Liver (tissue), 9 donors: Measurements from ENCODE around the gene SLC37A4. TPM values are rescaled to one million over a fixed set of nuclear protein-coding genes. Genes with fewer than 3 reads are reported as not detected.

Experiments used
- DNase-seq: peaks from one replicate; pipeline ENCODE4 v3.0.0-alpha.2; 2017; ENCODE audit warnings: low spot score
- H3K27ac ChIP-seq, 2 donors: one replicate each; pipeline ENCODE4 v1.7.0; 2013; ENCODE audit warnings: inconsistent platforms in 2 of 2, low read length in 2 of 2, control low read depth in 1 of 2, low read depth in 1 of 2, mild to moderate bottlenecking in 1 of 2
- H3K27me3 ChIP-seq, 4 donors: one replicate each; pipeline versions ENCODE4 v1.6.1 to v1.7.0; 2013; ENCODE audit warnings: low read length in 3 of 4, inconsistent platforms in 1 of 4, mild to moderate bottlenecking in 1 of 4, moderate library complexity in 1 of 4; ENCODE audit not compliant: control insufficient read depth in 4 of 4, insufficient read depth in 4 of 4
- H3K36me3 ChIP-seq, 4 donors: one replicate each; pipeline versions ENCODE4 v1.6.1 to v1.7.0; 2013; ENCODE audit warnings: low read length in 3 of 4, mild to moderate bottlenecking in 3 of 4, low read depth in 1 of 4, moderate library complexity in 1 of 4; ENCODE audit not compliant: control insufficient read depth in 4 of 4, insufficient read depth in 3 of 4
- H3K4me1 ChIP-seq, 4 donors: one replicate each; pipeline versions ENCODE4 v1.6.1 to v1.7.0; 2013; ENCODE audit warnings: low read length in 3 of 4, mild to moderate bottlenecking in 3 of 4, moderate library complexity in 1 of 4; ENCODE audit not compliant: control insufficient read depth in 4 of 4, insufficient read depth in 4 of 4
- H3K4me3 ChIP-seq, 3 donors: one replicate each; pipeline versions ENCODE4 v1.6.1 to v1.7.0; 2013; ENCODE audit warnings: low read length in 3 of 3, control low read depth in 1 of 3, low read depth in 1 of 3, mild to moderate bottlenecking in 1 of 3
- H3K9ac ChIP-seq, 2 donors: one replicate each; pipeline ENCODE4 v1.7.0; 2013; ENCODE audit warnings: low read length in 2 of 2, mild to moderate bottlenecking in 2 of 2, moderate library complexity in 2 of 2, control low read depth in 1 of 2, low read depth in 1 of 2
- H3K9me3 ChIP-seq, 4 donors: one replicate each; pipeline versions ENCODE4 v1.6.1 to v1.7.0; 2013; ENCODE audit warnings: low read length in 3 of 4; ENCODE audit not compliant: control insufficient read depth in 4 of 4
- ATF3 ChIP-seq: IDR thresholded peaks from 2 replicates; pipeline ENCODE4 v1.6.1; 2016; ENCODE audit warnings: antibody characterized with exemption
- EGR1 ChIP-seq, 2 donors: IDR thresholded peaks; 2 replicates each; pipeline ENCODE4 v1.6.1; 2016 to 2018; ENCODE audit warnings: antibody characterized with exemption in 2 of 2, low read depth in 2 of 2
- FOXA1 ChIP-seq: IDR thresholded peaks from 2 replicates; pipeline ENCODE4 v1.6.1; 2016; ENCODE audit warnings: antibody characterized with exemption
- FOXA2 ChIP-seq: IDR thresholded peaks from 2 replicates; pipeline ENCODE4 v1.6.1; 2016; ENCODE audit warnings: antibody characterized with exemption
- GABPA ChIP-seq, 2 donors: IDR thresholded peaks in 1 of 2; conservative IDR thresholded peaks in 1 of 2; 2 replicates each; pipeline ENCODE4 v1.6.1; 2016; ENCODE audit warnings: antibody characterized with exemption in 2 of 2, mild to moderate bottlenecking in 1 of 2, moderate library complexity in 1 of 2
- HNF4A ChIP-seq, 2 donors: conservative IDR thresholded peaks; 2 replicates each; pipeline ENCODE4 v1.6.1; 2016; ENCODE audit warnings: antibody characterized with exemption in 2 of 2, mild to moderate bottlenecking in 2 of 2
- HNF4G ChIP-seq: IDR thresholded peaks from 2 replicates; pipeline ENCODE4 v1.6.1; 2016; ENCODE audit warnings: antibody characterized with exemption
- JUND ChIP-seq, 2 donors: IDR thresholded peaks; 2 replicates each; pipeline ENCODE4 v1.6.1; 2016; ENCODE audit warnings: antibody characterized with exemption in 2 of 2
- NR2F2 ChIP-seq: IDR thresholded peaks from 2 replicates; pipeline ENCODE4 v1.6.1; 2016; ENCODE audit warnings: antibody characterized with exemption
- RAD21 ChIP-seq, 2 donors: IDR thresholded peaks; 2 replicates each; pipeline ENCODE4 v1.6.1; 2016; ENCODE audit warnings: antibody characterized with exemption in 2 of 2, mild to moderate bottlenecking in 2 of 2
- RXRA ChIP-seq, 2 donors: IDR thresholded peaks; 2 replicates each; pipeline ENCODE4 v1.6.1; 2017 to 2018; ENCODE audit warnings: antibody characterized with exemption in 2 of 2, mild to moderate bottlenecking in 1 of 2
- SP1 ChIP-seq: IDR thresholded peaks from 2 replicates; pipeline ENCODE4 v1.6.1; 2018; ENCODE audit warnings: antibody characterized with exemption, mild to moderate bottlenecking
- TAF1 ChIP-seq: conservative IDR thresholded peaks from 2 replicates; pipeline ENCODE4 v1.6.1; 2016; ENCODE audit warnings: antibody characterized with exemption, mild to moderate bottlenecking
- YY1 ChIP-seq: IDR thresholded peaks from 2 replicates; pipeline ENCODE4 v1.6.1; 2016; ENCODE audit warnings: antibody characterized with exemption, mild to moderate bottlenecking
- ZBTB33 ChIP-seq: IDR thresholded peaks from 2 replicates; pipeline ENCODE4 v1.6.1; 2016; ENCODE audit warnings: antibody characterized with exemption
- WGBS: extraction: QIAGEN DNeasy Blood & Tissue Kit; methylation state at CpG from one replicate; pipeline ENCODE4 v1.1.7; 2013; 5-methylcytosine and 5-hydroxymethylcytosine counted together
- polyA plus RNA-seq, 2 donors: library from polyadenylated mRNA; stranded (reverse) in 1 of 2; unstranded in 1 of 2; fragments of 200-250 nt in 1 of 2; fragments of >200 nt in 1 of 2; fragmentation: Nextera tagmentation in 1 of 2; extraction: Ambion mirVana in 1 of 2; gene quantifications; one replicate each; pipeline versions ENCODE4 v1.2.1 to v1.2.3, GENCODE V29; 2013 to 2015
- total RNA-seq, 2 donors: library from RNA; depleted of rRNA; stranded (reverse); fragments of >200 nt; gene quantifications; one replicate each; pipeline ENCODE4 v1.2.3, GENCODE V29; 2014
- TF ChIP-seq, protein P1 (sequence below): IDR thresholded peaks from 2 replicates; pipeline ENCODE4 v1.6.1; 2016; ENCODE audit warnings: antibody characterized with exemption
- TF ChIP-seq, protein P2 (sequence below): IDR thresholded peaks from 2 replicates; pipeline ENCODE4 v1.6.1; 2016; ENCODE audit warnings: antibody characterized with exemption, mild to moderate bottlenecking
- TF ChIP-seq, protein P3 (sequence below): fragments of 150-350 bp; IDR thresholded peaks from 2 replicates; pipeline ENCODE4 v1.5.1; 2017; ENCODE audit warnings: improper control_type of control experiment, low read depth, low read length; ENCODE audit not compliant: missing input control
- donor health status: healthy.
- donor health status: healthy.
- donor health status: healthy.
- donor health status: healthy.
- donor health status: healthy.

The SLC37A4 gene
- total and polyA plus RNA-seq, 4 donors = 62.7 to 184 (median 96.3) TPM

DNA sequence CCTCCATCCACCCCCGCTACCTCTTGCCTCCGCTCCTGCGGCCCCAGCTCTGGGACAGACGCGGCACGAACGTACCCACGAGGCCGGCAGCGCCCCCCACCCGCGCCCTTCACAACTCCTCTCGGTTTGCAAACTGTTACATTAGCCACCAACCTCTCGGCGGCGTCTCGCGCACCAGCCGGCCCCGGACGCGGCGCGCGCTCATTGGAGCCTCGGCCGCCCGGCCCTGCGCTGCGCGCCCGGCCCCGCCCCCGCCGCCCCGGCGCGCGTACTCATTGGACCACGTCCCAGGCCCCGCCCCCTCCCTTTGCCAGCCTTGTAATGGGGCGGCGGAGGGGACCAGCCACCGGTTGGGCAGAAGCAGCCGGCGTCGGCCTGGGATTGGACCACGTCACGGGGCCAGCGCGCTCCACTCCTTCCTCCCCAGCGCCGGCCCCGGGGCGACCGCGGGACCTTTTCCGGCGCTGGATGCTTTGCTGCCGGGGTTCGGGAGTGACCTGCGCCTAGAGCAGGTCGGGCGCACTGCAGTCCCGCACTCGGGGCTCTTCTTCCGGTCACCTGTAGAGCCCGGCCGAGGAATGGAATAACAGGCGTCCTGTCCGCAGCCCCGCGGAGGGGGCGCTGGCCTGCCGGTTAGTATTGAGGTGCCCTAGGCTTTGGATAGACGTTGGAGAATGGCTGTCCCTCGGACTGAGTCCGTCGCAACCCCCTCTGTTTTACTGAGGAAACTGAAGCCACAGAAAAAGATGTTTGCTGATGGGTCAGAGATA is 26.5 kb upstream of the SLC37A4 start, which contains the start of gene HYOU1 (continued):
- TF ChIP-seq, protein P1, sequence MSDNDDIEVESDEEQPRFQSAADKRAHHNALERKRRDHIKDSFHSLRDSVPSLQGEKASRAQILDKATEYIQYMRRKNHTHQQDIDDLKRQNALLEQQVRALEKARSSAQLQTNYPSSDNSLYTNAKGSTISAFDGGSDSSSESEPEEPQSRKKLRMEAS = no peak
- TF ChIP-seq HNF4A (conservative IDR thresholded peaks at IDR 0.05) (peak in 1 of 2 donors; percentile 14), TAF1 (peak; percentile 68), SP1 (peak; percentile 82), JUND (IDR thresholded peaks at IDR 0.05) (no peak), YY1 (peak; percentile 82), ATF3 (no peak), FOXA2 (no peak), GABPA (IDR thresholded peaks at IDR 0.05 in 1 of 2, conservative IDR thresholded peaks at IDR 0.05 in 1 of 2) (peak in 1 of 2 donors; percentile 87), RAD21 (IDR thresholded peaks at IDR 0.05) (peak in 1 of 2 donors; percentile 53), FOXA1 (no peak), EGR1 (IDR thresholded peaks at IDR 0.05; ENCODE audit: low read depth in 2 of 2) (peak in 1 of 2 donors; percentile 28)

- peak overlapping the region; percentile 79 to 81 for H3K27ac ChIP-seq
- no peaks in the 10 kb centered on the region for H3K9me3 ChIP-seq
- peaks cover 0 to 23% (median 16%) of the 10 kb centered on the region in 4 donors for H3K4me1 ChIP-seq
- H3K9ac ChIP-seq = peak overlapping the region; percentile 39 to 75
- peak overlapping the region; percentile 88 to 94 (median 90) for H3K4me3 ChIP-seq
- TF ChIP-seq YY1 (no peak), RAD21 (IDR thresholded peaks at IDR 0.05) (no peak), EGR1 (IDR thresholded peaks at IDR 0.05; ENCODE audit: low read depth in 2 of 2) (no peak), JUND (IDR thresholded peaks at IDR 0.05) (no peak), TAF1 (no peak), ZBTB33 (no peak), HNF4A (conservative IDR thresholded peaks at IDR 0.05) (no peak), HNF4G (no peak), FOXA1 (no peak), RXRA (IDR thresholded peaks at IDR 0.05) (no peak), FOXA2 (no peak), GABPA (IDR thresholded peaks at IDR 0.05 in 1 of 2, conservative IDR thresholded peaks at IDR 0.05 in 1 of 2) (no peak), SP1 (no peak), NR2F2 (no peak), ATF3 (no peak)
- TF ChIP-seq, protein P2, sequence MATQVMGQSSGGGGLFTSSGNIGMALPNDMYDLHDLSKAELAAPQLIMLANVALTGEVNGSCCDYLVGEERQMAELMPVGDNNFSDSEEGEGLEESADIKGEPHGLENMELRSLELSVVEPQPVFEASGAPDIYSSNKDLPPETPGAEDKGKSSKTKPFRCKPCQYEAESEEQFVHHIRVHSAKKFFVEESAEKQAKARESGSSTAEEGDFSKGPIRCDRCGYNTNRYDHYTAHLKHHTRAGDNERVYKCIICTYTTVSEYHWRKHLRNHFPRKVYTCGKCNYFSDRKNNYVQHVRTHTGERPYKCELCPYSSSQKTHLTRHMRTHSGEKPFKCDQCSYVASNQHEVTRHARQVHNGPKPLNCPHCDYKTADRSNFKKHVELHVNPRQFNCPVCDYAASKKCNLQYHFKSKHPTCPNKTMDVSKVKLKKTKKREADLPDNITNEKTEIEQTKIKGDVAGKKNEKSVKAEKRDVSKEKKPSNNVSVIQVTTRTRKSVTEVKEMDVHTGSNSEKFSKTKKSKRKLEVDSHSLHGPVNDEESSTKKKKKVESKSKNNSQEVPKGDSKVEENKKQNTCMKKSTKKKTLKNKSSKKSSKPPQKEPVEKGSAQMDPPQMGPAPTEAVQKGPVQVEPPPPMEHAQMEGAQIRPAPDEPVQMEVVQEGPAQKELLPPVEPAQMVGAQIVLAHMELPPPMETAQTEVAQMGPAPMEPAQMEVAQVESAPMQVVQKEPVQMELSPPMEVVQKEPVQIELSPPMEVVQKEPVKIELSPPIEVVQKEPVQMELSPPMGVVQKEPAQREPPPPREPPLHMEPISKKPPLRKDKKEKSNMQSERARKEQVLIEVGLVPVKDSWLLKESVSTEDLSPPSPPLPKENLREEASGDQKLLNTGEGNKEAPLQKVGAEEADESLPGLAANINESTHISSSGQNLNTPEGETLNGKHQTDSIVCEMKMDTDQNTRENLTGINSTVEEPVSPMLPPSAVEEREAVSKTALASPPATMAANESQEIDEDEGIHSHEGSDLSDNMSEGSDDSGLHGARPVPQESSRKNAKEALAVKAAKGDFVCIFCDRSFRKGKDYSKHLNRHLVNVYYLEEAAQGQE = no peak
- TF ChIP-seq, protein P3, sequence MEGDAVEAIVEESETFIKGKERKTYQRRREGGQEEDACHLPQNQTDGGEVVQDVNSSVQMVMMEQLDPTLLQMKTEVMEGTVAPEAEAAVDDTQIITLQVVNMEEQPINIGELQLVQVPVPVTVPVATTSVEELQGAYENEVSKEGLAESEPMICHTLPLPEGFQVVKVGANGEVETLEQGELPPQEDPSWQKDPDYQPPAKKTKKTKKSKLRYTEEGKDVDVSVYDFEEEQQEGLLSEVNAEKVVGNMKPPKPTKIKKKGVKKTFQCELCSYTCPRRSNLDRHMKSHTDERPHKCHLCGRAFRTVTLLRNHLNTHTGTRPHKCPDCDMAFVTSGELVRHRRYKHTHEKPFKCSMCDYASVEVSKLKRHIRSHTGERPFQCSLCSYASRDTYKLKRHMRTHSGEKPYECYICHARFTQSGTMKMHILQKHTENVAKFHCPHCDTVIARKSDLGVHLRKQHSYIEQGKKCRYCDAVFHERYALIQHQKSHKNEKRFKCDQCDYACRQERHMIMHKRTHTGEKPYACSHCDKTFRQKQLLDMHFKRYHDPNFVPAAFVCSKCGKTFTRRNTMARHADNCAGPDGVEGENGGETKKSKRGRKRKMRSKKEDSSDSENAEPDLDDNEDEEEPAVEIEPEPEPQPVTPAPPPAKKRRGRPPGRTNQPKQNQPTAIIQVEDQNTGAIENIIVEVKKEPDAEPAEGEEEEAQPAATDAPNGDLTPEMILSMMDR = no peak
- TF ChIP-seq, protein P1 = no peak
- H3K36me3 ChIP-seq = peaks cover 20 to 37% (median 32%) of the 10 kb centered on the region in 4 donors
- 1% methylated on average over 48 of the region's 48 CpGs for WGBS
- DNase-seq = peak; percentile 49
- no peaks in the 10 kb centered on the region for H3K27me3 ChIP-seq
Observed at GRCh38 chr11:119056421-119056999, 25.8 kb upstream of the SLC37A4 start.
